Activated CD8-positive, alpha-beta memory T cell treated with anti-CD3 and anti-CD28 coated beads, Interleukin-2, amount 50 U/mL, for 1 hour (primary cell): Measurements from ENCODE around the gene PTCD2.
A peak's percentile ranks its signal among the peaks of the same experiment; 100 is the strongest.
"Not testable (repeated sequence)": the region's sequence is repeated elsewhere in the genome, so short reads cannot be mapped to it uniquely, and the experiment has no call there.

Experiments used
- DNase-seq: peaks from one replicate; pipeline ENCODE4 v3.0.0-alpha.2; 2020; ENCODE audit errors: extremely low read depth

The PTCD2 gene

GRCh38 chr5:72298136-72298535 is 22.0 kb upstream of the PTCD2 start:
- not testable (repeated sequence) for DNase-seq

DNA sequence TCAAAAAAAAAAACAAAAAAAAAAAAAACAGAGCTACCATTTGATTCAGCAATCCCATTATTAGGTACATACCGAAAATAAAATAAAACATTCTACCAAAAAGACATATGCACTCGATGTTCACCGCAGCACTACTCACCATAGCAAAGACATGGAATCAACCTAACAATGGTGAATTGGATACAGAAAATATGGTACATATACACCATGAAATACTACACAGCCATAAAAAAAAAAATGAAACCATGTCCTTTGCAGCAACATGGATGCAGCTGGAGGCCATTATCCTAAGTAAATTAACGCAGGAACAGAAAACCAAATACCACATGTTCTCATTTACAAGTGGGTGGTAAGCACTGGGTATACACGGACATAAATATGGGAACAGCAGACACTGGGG is 21.5 kb upstream of the PTCD2 start:
- DNase-seq: no peak

- DNase-seq: no peak
These were observed 19.4 kb upstream of the PTCD2 start for GRCh38 chr5:72300590-72301339.

GRCh38 chr5:72301557-72301956 is 18.6 kb upstream of the PTCD2 start:
- DNase-seq: no peak

- DNase-seq: no peak
These were observed 18.0 kb upstream of the PTCD2 start for GRCh38 chr5:72302171-72302570.

- no peak for DNase-seq
These were observed 14.7 kb upstream of the PTCD2 start for GRCh38 chr5:72305194-72306142.

DNA sequence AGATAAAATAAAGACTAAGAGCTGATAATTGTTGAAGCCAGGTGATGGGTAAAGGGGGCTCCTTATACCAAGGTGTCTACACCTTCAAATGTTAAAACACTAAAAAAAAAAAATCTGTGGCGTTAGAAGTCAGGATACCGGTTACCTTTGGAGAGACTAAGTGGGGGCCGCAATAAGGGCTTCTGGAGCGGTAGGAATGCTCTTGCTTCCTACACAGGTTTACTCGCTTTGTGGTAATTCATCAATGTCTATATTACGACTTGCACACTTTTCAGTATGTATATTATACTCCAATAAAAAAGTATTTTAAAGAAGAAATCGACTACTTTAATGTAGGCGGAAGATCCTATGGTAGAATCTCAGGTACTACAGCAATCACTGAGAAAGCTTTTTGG is 12.6 kb upstream of the PTCD2 start:
- no peak for DNase-seq

DNA sequence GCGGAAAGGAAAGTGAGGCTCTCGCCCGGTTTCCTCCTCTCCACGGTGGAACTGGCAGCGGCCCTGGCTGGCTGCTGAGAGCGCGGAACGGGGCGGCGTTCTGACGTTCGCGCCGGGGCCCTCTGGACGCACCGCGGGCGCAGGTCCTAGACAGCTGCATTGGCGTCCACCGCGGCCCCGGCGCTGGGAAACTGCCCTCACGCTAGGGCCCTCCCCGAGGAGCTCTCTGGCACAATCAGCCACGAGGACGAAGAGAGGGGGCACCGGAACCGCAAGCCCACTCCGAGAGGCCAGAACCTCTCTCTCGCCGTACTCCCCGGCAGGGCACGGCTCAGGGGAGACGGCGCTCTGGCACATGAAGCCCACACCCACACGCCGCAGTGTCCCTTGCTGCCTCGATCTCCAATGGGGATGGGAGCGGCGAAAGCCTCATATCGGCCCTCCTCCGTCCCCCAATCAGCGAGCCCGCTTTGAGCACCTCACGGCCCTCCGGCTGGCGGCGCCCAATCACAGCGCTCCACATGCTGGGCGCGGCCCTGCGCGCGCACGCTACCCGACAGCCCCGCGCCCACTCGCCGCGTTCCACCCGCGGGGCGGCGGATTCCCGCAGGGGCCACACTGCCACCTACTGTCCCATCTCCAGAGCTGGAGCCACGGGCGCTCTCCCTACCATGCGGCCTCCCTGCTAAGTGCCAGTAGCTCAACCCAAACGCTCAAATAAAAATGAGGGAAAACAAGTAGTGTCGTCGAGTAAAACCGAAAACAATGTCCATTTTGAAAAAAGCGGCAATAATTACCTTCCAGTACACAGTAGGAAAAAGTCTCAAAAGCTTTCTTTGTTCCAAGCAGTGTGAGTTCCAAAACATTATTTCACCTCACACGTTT is 12.0 kb upstream of the PTCD2 start:
- DNase-seq: peak; percentile 85

GRCh38 chr5:72308853-72309191 is 11.4 kb upstream of the PTCD2 start:
- no peak for DNase-seq

DNA sequence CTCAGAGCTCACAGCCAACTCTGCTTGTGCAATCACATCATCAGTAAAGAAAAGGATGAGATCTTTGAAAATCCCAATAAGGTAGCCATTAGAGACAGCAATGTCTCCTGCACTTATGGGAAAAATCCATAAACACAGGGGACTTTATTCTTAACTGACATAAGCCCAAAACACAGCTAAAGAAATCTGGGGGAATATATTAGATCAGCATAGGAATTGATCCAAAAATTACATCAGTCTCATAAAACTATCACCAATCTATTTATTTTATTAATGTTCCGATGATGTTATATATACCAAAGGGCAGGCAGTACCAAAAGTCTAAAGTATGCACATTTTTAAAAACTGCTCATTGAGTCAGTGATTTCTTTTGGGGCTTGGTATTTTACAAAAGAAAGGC is 7.0 kb upstream of the PTCD2 start:
- no peak for DNase-seq

DNA sequence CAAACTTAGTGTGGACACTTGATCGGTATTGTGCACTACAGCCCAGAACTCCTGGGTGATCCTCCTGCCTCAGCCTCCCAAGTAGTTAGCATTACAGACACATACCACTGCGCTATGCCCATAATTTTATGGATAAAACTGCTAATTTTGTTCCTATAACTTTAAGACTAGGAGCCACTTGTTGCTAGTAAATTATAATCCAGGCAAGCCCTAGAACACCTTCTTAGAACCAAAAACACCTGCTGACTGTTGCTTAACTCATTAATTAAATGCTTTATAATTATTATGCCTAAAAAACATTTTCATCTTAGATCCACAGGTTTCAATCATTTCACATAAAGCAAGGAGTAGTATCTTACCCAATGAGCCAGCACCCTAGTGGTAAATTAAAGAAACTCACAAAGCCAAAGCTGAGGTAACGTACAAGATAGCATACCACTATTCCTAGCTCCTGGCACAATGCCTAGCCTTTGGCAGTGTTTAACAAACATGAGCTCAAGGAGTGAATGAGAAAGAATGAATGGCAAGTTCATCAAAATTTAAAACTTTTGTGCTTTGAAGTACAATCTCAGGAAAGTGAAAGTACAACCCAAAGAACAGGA is 5.5 kb upstream of the PTCD2 start:
- no peak for DNase-seq

GRCh38 chr5:72319435-72319975 is 668 bp upstream of the PTCD2 start:
- not testable (repeated sequence) for DNase-seq

DNA sequence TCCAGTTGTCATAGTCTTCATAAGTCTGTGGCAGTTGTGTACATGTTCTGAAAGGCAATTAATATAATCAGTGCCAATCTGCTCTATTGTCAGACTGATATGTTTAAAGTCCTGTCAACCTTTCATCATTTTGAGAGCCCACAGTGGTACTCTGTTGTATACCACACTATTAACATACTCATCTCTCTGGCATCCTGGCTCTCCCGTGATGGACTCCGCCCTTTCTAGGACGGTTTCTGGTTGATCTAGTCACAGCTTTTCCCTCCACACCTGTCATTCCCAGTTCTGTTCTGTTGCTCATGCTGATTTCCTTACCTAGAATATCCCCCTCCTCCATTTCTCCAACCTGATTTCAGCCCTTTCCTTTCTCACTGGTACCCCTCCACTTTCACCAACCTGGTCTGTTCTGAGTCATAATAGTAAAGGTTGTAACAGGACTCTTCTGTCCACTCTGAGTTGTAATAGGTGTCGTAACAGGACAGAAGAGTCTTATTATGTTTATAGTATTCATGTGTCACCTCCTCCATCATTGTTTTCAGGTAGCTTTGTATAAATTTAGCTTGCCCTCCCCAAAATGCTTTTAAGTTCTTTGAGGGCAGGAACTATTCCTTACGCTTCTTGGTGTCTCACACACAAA is 4.1 kb downstream of the PTCD2 start:
- DNase-seq: no peak

DNA sequence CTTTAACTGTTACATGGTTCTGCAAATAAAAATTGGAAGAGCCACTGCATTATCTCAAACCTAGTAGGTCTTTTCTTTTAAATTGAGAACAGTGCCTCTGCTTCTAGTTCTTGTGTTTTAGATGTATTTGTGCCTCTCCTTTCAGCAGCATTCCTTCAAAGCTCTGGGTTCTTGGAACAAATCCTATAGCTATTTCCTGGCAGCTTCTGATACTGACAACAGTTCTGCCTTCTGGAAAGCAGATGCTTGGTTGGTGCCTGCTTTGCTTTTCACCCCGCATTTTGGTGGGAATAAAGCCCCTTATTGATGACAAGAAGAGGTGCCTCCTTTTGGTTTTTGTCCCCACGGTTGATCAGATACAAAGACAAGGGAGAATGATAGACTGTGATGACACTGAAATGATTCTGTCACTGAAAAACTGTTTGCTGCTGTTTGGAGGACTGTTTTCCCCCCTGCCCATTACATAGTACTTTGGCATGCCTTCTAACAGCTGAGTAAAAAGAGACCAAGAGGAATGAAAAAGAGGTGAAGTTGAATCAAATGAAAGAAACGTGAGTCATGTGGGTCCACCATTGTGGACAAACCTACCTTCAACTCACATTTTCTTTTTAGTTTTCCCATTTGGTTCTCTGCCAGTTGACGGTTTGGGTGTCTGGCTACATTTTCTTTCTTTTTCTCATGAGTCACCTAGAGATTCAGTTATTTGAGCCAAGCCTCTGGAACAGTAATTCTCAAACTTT is 5.6 kb downstream of the PTCD2 start:
- no peak for DNase-seq

DNA sequence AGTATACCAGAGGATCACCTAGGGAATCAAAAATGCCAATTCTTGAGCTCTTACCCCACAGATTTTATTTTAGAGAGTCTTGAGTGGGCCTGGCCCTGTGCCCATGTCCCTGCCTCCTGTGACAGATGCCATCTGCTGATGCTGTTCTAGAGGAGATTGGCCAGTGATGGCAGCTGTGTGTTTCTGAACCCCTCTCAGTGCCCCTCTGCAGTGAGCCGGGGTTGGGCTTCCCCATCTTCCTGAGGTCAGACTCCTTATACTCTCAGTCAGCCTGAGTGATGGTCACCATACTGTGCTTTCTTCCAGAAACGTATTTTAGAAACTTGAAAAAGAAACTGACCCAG is 6.1 kb downstream of the PTCD2 start:
- DNase-seq: no peak

DNA sequence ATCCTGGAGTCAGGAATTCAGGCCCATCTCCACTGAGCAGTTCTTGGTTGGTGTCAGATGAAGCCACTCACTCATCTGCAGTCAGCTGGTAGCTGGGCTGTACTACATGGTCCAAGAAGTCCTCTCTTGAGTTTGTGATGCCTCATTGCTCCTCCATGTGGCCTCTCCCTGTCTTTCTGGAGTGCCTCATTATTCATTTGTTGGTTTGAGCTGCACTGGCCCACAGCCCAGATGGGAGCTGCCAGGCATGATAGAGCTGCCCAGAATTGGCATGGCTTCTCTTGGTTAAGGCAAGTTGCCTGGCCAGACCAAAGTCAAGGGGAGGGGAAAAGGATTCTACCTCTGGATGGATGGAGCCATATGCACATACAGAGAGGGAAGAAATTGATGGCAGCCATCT is 8.0 kb downstream of the PTCD2 start:
- no peak for DNase-seq

- DNase-seq: no peak
These were observed 10.5 kb downstream of the PTCD2 start for GRCh38 chr5:72330712-72331111.

- DNase-seq: no peak
These were observed 17.0 kb downstream of the PTCD2 start for GRCh38 chr5:72337159-72337558.

DNA sequence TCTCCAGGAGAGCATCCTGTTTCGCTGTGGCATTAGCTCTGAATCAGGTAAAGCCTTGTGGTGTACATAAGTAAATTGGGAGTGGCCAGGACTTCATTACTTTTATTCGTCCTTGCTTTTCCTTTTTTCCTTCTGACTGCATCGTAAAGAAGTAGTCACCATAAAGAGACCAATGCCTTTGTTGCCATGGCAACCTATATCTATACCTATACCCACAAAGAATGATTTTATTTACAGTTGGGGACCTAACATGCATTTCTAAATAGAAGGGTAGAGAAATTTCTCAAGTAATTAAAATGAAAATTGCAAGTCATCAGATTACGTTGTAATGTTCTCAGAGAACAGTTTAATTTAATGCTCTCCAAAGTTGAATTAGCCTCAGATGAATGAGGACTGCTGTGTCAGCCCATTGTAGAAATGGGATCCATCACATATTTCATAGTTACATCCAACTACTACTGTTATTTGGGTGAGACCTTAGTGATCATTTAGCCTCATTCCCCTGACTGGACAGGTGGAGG is 18.6 kb downstream of the PTCD2 start:
- no peak for DNase-seq

- no peak for DNase-seq
These were observed 26.2 kb downstream of the PTCD2 start for GRCh38 chr5:72346398-72346797.
